AG10803 (cell line): ENCODE measurements around the gene ITGA7.

Source experiments
- DNase-seq: peaks from one replicate; pipeline ENCODE4 v3.0.0; 2010; ENCODE audit warnings: low read depth
- H3K4me3 ChIP-seq: 2 replicates; pipeline ENCODE4 v1.5.1; 2011; ENCODE audit warnings: mild to moderate bottlenecking, low read length, control low read depth
- CTCF ChIP-seq: conservative IDR thresholded peaks from 2 replicates; pipeline ENCODE4 v1.5.1; 2011; ENCODE audit warnings: mild to moderate bottlenecking, low read length, control low read depth, inconsistent platforms

ITGA7 gene

GRCh38 chr12:55716582-55716957 lies 8.9 kb upstream of the ITGA7 start:
- DNase-seq = no peak
- no peak for TF ChIP-seq CTCF

GRCh38 chr12:55715833-55716581 lies 8.3 kb upstream of the ITGA7 start, which contains the start of gene BLOC1S1:
Gene BLOC1S1 (plus strand): TSS chr12:55716046. CDS start chr12:55716052, 6 bp downstream.
- no peak for TF ChIP-seq CTCF
- H3K4me3 ChIP-seq = peak within 1 kb of the TSS; percentile 88

More at GRCh38 chr12:55716582-55716957, 8.9 kb upstream of the ITGA7 start:
- H3K4me3 ChIP-seq = peak overlapping the region; percentile 88

GRCh38 chr12:55715169-55715764 lies 7.6 kb upstream of the ITGA7 start:
- no peak for TF ChIP-seq CTCF
- peak overlapping the region; percentile 88 for H3K4me3 ChIP-seq
- no peak for DNase-seq

More at GRCh38 chr12:55715833-55716581, 8.3 kb upstream of the ITGA7 start, which contains the start of gene BLOC1S1:
- DNase-seq = peak; percentile 93

- peak; percentile 90 for DNase-seq
- no peak overlapping the region for H3K4me3 ChIP-seq
- no peak for TF ChIP-seq CTCF
These were observed 6.0 kb upstream of the ITGA7 start for GRCh38 chr12:55713721-55714120.

- H3K4me3 ChIP-seq = no peak overlapping the region
- no peak for TF ChIP-seq CTCF
- DNase-seq = no peak
These were observed 5.2 kb upstream of the ITGA7 start for GRCh38 chr12:55712700-55713415.

- TF ChIP-seq CTCF = no peak
- DNase-seq = no peak
- no peak overlapping the region for H3K4me3 ChIP-seq
These were observed 4.3 kb upstream of the ITGA7 start for GRCh38 chr12:55711786-55712553.
